ENCODE results near the gene NFAM1.

Gene NFAM1

GRCh38 chr22:42396621-42397331, 35.4 kb downstream of the NFAM1 start:
- no peak for TF ChIP-seq ZNF274 (IDR thresholded peaks at IDR 0.05; ENCODE audit: low read depth, low read length)
- no peak overlapping the region; the same call in 1 of the 2 replicates for H3K4me3 ChIP-seq (ENCODE audit: low read length)

- TF ChIP-seq ZNF274 (IDR thresholded peaks at IDR 0.05; ENCODE audit: low read depth, low read length), result no peak
- H3K4me3 ChIP-seq (ENCODE audit: low read length), result no peak overlapping the region
These were observed 43.1 kb downstream of the NFAM1 start for GRCh38 chr22:42389143-42389542.

- no peak overlapping the region for H3K4me3 ChIP-seq (ENCODE audit: low read length)
- TF ChIP-seq ZNF274 (IDR thresholded peaks at IDR 0.05; ENCODE audit: low read depth, low read length), result no peak
These were observed 43.9 kb downstream of the NFAM1 start for GRCh38 chr22:42388130-42388797.

- no peak for TF ChIP-seq ZNF274 (IDR thresholded peaks at IDR 0.05; ENCODE audit: low read depth, low read length)
These were observed 44.6 kb downstream of the NFAM1 start for GRCh38 chr22:42387631-42388030.

GRCh38 chr22:42385696-42386095, 46.5 kb downstream of the NFAM1 start:
- H3K4me3 ChIP-seq (ENCODE audit: low read length), result no peak overlapping the region
- TF ChIP-seq ZNF274 (IDR thresholded peaks at IDR 0.05; ENCODE audit: low read depth, low read length), result no peak

More at GRCh38 chr22:42387631-42388030, 44.6 kb downstream of the NFAM1 start:
- no peak overlapping the region for H3K4me3 ChIP-seq (ENCODE audit: low read length)

- TF ChIP-seq ZNF274 (IDR thresholded peaks at IDR 0.05; ENCODE audit: low read depth, low read length), result no peak
- no peak overlapping the region for H3K4me3 ChIP-seq (ENCODE audit: low read length)
These were observed 47.7 kb downstream of the NFAM1 start for GRCh38 chr22:42384506-42384905.

GRCh38 chr22:42383851-42384417, 48.3 kb downstream of the NFAM1 start:
- no peak for TF ChIP-seq ZNF274 (IDR thresholded peaks at IDR 0.05; ENCODE audit: low read depth, low read length)
- H3K4me3 ChIP-seq (ENCODE audit: low read length), result no peak overlapping the region

- no peak for TF ChIP-seq ZNF274 (IDR thresholded peaks at IDR 0.05; ENCODE audit: low read depth, low read length)
- no peak overlapping the region for H3K4me3 ChIP-seq (ENCODE audit: low read length)
These were observed 48.9 kb downstream of the NFAM1 start for GRCh38 chr22:42383287-42383686.

- H3K4me3 ChIP-seq (ENCODE audit: low read length), result no peak overlapping the region
- TF ChIP-seq ZNF274 (IDR thresholded peaks at IDR 0.05; ENCODE audit: low read depth, low read length), result no peak
These were observed 51.2 kb downstream of the NFAM1 start for GRCh38 chr22:42380769-42381551.

GRCh38 chr22:42379966-42380537, 52.2 kb downstream of the NFAM1 start:
- no peak overlapping the region for H3K4me3 ChIP-seq (ENCODE audit: low read length)
- TF ChIP-seq ZNF274 (IDR thresholded peaks at IDR 0.05; ENCODE audit: low read depth, low read length), result no peak

- no peak overlapping the region for H3K4me3 ChIP-seq (ENCODE audit: low read length)
- no peak for TF ChIP-seq ZNF274 (IDR thresholded peaks at IDR 0.05; ENCODE audit: low read depth, low read length)
These were observed 55.3 kb downstream of the NFAM1 start for GRCh38 chr22:42376711-42377554.

GRCh38 chr22:42375982-42376381, 56.2 kb downstream of the NFAM1 start:
- H3K4me3 ChIP-seq (ENCODE audit: low read length), result no peak overlapping the region
- TF ChIP-seq ZNF274 (IDR thresholded peaks at IDR 0.05; ENCODE audit: low read depth, low read length), result no peak

- H3K4me3 ChIP-seq (ENCODE audit: low read length), result no peak overlapping the region
- no peak for TF ChIP-seq ZNF274 (IDR thresholded peaks at IDR 0.05; ENCODE audit: low read depth, low read length)
These were observed 59.2 kb downstream of the NFAM1 start for GRCh38 chr22:42372976-42373375.

All from GM08714 (cell line).